HG02840 (cell line): ENCODE results near the gene FBLN2.

Experiments
- ATAC-seq: cut with Tn5 transposase; IDR thresholded peaks from one replicate; pipeline ENCODE4 v1.9.1; 2021; ENCODE audit warnings: mild to moderate bottlenecking, moderate library complexity, moderate number of reproducible peaks; ENCODE audit not compliant: unreplicated experiment, low FRiP score

Gene FBLN2

GRCh38 chr3:13529196-13530112 is 19.5 kb upstream of the FBLN2 start:
- ATAC-seq = no peak

GRCh38 chr3:13530241-13531009 is 18.5 kb upstream of the FBLN2 start:
- no peak for ATAC-seq

GRCh38 chr3:13532085-13532484 is 16.8 kb upstream of the FBLN2 start:
- no peak for ATAC-seq

GRCh38 chr3:13532631-13533030 is 16.3 kb upstream of the FBLN2 start:
- no peak for ATAC-seq

- ATAC-seq = no peak
Observed at GRCh38 chr3:13533885-13534301, 15.0 kb upstream of the FBLN2 start.

- no peak for ATAC-seq
Observed at GRCh38 chr3:13535526-13535875, 13.4 kb upstream of the FBLN2 start.

- no peak for ATAC-seq
Observed at GRCh38 chr3:13535905-13536304, 13.0 kb upstream of the FBLN2 start.

GRCh38 chr3:13536432-13536831 is 12.5 kb upstream of the FBLN2 start:
- no peak for ATAC-seq

- ATAC-seq = no peak
Observed at GRCh38 chr3:13536832-13537231, 12.1 kb upstream of the FBLN2 start.

GRCh38 chr3:13537244-13537908 is 11.5 kb upstream of the FBLN2 start:
- ATAC-seq = no peak

GRCh38 chr3:13537909-13538296 is 11.0 kb upstream of the FBLN2 start:
- no peak for ATAC-seq

GRCh38 chr3:13538520-13539291 is 10.2 kb upstream of the FBLN2 start:
- no peak for ATAC-seq

- ATAC-seq = no peak
Observed at GRCh38 chr3:13539292-13539638, 9.7 kb upstream of the FBLN2 start.

- ATAC-seq = no peak
Observed at GRCh38 chr3:13539671-13540070, 9.3 kb upstream of the FBLN2 start.

- no peak for ATAC-seq
Observed at GRCh38 chr3:13540297-13540995, 8.5 kb upstream of the FBLN2 start.

- no peak for ATAC-seq
Observed at GRCh38 chr3:13541691-13542090, 7.2 kb upstream of the FBLN2 start.

- ATAC-seq = no peak
Observed at GRCh38 chr3:13542142-13542541, 6.8 kb upstream of the FBLN2 start.

- ATAC-seq = no peak
Observed at GRCh38 chr3:13543253-13543652, 5.7 kb upstream of the FBLN2 start.

- ATAC-seq = no peak
Observed at GRCh38 chr3:13544293-13544831, 4.6 kb upstream of the FBLN2 start.
